ENCODE measurements around the gene MUCL3. TPM values are rescaled to one million over a fixed set of nuclear protein-coding genes. Genes with fewer than 3 reads are reported as not detected.
"Not testable (repeated sequence)": the region's sequence is repeated elsewhere in the genome, so short reads cannot be mapped to it uniquely, and the experiment has no call there.

The MUCL3 gene
- total and polyA plus RNA-seq, 8 donors = 0.04 to 5.6 (median 0.64) TPM; not detected in 4

DNA sequence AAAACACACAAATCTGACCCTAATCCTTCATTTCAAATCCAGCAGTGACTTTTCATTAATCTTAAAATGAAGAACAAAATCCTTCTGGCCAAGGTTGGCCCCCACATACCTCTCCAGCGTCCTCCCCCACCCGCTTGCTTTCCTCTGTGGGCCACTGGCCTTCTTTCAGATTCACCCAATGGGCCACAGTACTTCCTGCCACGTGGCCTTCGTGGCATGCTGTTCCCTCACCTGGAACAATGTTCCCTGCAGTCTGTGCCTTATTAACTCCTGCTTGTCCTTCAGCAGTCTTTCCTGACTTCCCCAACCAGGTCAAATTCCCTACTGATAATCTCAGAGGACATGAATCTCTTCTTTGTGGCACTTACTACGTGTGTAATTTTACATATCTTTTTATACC lies 38.1 kb upstream of the MUCL3 start:
- Histone ChIP-seq H3K4me1 (peaks cover 0 to 4% (median 3%) of the 10 kb centered on the region in 3 donors), H3K27ac (no peak overlapping the region), H3K9me3 (no peaks in the 10 kb centered on the region), H3K36me3 (peaks cover 0 to 20% (median 12%) of the 10 kb centered on the region in 3 donors), H3K27me3 (no peaks in the 10 kb centered on the region), H3K4me3 (no peak overlapping the region)
- TF ChIP-seq, protein P1, sequence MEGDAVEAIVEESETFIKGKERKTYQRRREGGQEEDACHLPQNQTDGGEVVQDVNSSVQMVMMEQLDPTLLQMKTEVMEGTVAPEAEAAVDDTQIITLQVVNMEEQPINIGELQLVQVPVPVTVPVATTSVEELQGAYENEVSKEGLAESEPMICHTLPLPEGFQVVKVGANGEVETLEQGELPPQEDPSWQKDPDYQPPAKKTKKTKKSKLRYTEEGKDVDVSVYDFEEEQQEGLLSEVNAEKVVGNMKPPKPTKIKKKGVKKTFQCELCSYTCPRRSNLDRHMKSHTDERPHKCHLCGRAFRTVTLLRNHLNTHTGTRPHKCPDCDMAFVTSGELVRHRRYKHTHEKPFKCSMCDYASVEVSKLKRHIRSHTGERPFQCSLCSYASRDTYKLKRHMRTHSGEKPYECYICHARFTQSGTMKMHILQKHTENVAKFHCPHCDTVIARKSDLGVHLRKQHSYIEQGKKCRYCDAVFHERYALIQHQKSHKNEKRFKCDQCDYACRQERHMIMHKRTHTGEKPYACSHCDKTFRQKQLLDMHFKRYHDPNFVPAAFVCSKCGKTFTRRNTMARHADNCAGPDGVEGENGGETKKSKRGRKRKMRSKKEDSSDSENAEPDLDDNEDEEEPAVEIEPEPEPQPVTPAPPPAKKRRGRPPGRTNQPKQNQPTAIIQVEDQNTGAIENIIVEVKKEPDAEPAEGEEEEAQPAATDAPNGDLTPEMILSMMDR (IDR thresholded peaks at IDR 0.05) = no peak
- intact Hi-C loops (cut with DNase I) = no loop called here
- WGBS, 2 donors = 38 to 46% methylated on average over 5 of the region's 5 CpGs
- ATAC-seq = no peak
- peak in 1 of 6 donors; percentile 1 for DNase-seq
- FAIRE-seq = no peak

DNA sequence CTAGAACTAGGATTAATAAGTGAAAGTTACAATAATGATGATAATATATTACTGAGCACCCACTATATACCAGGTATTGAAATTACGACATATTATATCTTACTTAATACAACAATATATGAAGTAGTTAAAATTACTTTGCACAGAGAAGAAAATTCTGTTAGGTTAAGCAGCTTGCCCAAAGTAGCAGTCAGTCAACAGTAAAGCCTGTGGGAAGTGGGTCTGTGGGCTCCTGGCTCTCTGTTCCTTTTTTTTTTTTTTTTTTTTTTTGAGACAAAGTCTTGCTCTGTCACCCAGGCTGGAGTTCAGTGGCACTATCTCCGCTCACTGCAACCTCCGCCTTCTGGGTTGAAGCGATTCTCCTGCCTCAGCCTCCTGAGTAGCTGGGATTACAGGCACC lies 37.5 kb upstream of the MUCL3 start:
- no peak for FAIRE-seq

DNA sequence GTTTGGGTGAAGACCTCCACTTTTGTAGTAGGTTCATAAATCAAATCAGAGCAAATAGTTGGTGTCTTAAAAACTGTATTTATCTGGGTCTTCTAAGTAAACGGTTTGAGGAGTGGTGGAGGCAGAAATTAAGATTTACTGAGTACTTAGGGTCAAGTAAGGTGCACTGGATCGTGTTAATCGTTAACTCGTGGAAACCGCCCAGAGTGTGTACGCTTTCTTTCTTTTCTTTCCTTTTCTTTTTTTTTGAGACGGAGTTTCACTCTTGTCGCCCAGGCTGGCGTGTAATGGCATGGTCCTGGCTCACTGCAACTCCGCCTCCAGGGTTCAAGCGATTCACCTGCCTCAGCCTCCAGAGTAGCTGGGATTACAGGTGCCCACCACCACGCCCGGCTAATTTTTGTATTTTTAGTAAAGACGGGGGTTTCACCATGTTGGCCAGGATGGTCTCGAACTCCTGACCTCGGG lies 33.4 kb upstream of the MUCL3 start:
- H3K36me3 ChIP-seq; H3K9me3 ChIP-seq; FAIRE-seq; intact Hi-C loops (cut with DNase I); DNase-seq; H3K27me3 ChIP-seq; H3K4me1 ChIP-seq: not testable (repeated sequence)
- 11 to 12% methylated on average over 16 of the region's 16 CpGs for WGBS, 2 donors
- Histone ChIP-seq H3K27ac (peak overlapping the region in 3 of 4 donors; percentile 34 to 69 (median 37)), H3K4me3 (peak overlapping the region in 3 of 4 donors; percentile 5 to 81 (median 59))
- ATAC-seq = peak; percentile 29 to 51 (median 44)

More for the DNA sequence above, 37.5 kb upstream of the MUCL3 start:
- 84 to 94% methylated on average over 4 of the region's 4 CpGs for WGBS, 2 donors
- DNase-seq (no peak), ATAC-seq (no peak)
- Histone ChIP-seq H3K36me3 (peaks cover 0 to 15% (median 6%) of the 10 kb centered on the region in 3 donors), H3K9me3 (no peaks in the 10 kb centered on the region), H3K27ac (no peak overlapping the region), H3K27me3 (no peaks in the 10 kb centered on the region), H3K4me3 (no peak overlapping the region), H3K4me1 (peaks cover 0 to 4% (median 3%) of the 10 kb centered on the region in 3 donors)
- TF ChIP-seq, protein P1 (IDR thresholded peaks at IDR 0.05) = no peak
- intact Hi-C loops (cut with DNase I) = no loop called here

DNA sequence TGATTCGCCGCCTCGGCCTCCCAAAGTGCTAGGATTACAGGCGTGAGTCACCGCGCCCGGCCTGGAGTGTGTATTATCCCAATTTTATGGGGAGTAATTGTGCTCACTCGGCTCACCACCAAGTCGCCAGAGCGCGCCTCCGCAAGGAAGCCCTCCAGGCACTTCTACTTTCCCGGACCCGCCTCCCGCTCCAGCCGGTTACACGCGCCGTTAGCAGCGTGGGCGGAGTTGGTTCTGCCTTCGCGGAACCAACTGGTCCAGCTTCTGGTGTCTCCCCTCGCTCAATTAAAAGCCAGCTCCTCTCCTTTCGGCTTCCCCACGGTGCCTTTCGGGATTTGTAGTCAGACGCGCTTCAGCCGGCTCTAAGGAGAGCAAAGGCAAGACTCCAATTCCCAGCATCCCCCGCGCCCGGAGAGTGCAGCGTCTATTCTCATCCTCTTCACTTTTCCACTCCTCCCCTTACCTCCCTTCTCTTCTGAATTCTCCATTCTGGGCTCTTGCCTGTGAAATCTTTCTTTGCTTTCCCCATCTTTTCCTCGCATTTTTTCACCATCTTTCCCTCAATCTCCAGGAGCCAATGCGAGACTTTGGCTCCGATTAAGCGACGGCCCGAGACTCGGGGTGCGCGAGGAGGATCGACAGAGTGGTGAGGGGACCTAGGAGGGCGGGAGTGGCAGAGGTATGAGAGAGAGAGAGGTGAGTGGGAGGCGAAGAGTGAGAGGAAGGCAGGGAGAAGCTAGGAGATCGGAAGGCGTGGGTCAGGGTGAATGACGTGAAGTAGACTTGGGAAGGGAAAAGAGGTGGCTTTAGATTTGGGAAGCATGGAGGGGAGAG lies 32.8 kb upstream of the MUCL3 start, which contains the start of gene GTF2H4:
GTF2H4 (plus strand) TSS at position 450 of the 834 bp plus-strand sequence.
- 1% methylated on average over 49 of the region's 49 CpGs for WGBS, 2 donors
- ATAC-seq (peak; percentile 98), FAIRE-seq (peak; percentile 93), DNase-seq (peak; percentile 90 to 97 (median 97))
- Histone ChIP-seq H3K36me3 (peaks cover 0 to 6% (median 5%) of the 10 kb centered on the region in 3 donors), H3K27me3 (no peaks in the 10 kb centered on the region), H3K9me3 (no peaks in the 10 kb centered on the region), H3K4me3 (peak within 1 kb of the TSS; percentile 51 to 81 (median 58)), H3K27ac (peak within 1 kb of the TSS in 3 of 4 donors; percentile 34 to 69 (median 37)), H3K4me1 (peaks cover 5 to 11% (median 9%) of the 10 kb centered on the region in 3 donors)
- TF ChIP-seq, protein P1 (IDR thresholded peaks at IDR 0.05) = no peak
- intact Hi-C loops (cut with DNase I) = no loop called here

DNA sequence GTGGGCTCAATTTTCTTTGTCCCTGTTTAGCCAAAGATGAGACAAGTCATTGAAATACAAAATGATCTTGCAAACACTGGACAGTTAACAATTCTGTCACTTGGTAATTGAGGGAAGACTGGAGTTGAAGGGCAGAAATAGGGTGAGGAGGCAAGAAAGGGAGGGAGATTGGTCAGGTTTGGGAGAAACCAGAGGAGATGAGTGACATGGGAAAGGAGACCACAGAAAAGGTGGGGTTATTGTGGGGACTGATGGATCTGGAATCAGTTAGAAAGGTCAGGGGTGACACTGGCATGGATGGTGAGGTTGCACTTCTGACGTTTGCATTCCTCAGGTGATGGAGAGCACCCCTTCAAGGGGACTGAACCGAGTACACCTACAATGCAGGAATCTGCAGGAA lies 32.1 kb upstream of the MUCL3 start:
- WGBS, 2 donors = 8 to 22% methylated on average over 2 of the region's 2 CpGs
- TF ChIP-seq, protein P1 (IDR thresholded peaks at IDR 0.05) = no peak
- H3K27ac ChIP-seq = no peak overlapping the region
- peaks cover 0 to 6% (median 5%) of the 10 kb centered on the region in 3 donors for H3K36me3 ChIP-seq
- H3K4me1 ChIP-seq = peaks cover 5 to 16% (median 13%) of the 10 kb centered on the region in 3 donors
- H3K4me3 ChIP-seq = peak overlapping the region; percentile 51 to 81 (median 58)
- DNase-seq (no peak), FAIRE-seq (no peak), ATAC-seq (no peak)
- H3K27me3 ChIP-seq = no peaks in the 10 kb centered on the region
- intact Hi-C loops (cut with DNase I) = no loop called here
- no peaks in the 10 kb centered on the region for H3K9me3 ChIP-seq

DNA sequence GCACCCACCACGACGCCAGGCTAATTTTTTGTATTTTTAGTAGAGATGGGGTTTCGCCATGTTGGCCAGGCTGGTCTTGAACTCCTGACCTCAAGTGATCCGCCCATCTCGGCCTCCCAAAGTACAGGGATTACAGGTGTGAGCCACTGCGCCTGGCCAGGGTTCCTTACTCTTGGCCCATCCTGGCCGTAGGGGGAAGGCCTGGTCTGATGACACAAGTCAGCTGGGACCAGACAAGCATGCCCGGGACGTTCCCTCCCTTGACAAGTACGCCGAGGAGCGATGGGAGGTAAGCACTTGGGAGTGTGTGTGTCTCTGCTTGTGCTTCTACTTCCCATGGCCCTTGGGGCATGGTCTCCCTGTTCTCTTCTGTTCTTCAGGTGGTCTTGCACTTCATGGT lies 30.3 kb upstream of the MUCL3 start:
- not testable (repeated sequence) for ATAC-seq, H3K27ac ChIP-seq, FAIRE-seq, H3K9me3 ChIP-seq, H3K4me3 ChIP-seq, H3K36me3 ChIP-seq, H3K27me3 ChIP-seq, DNase-seq
- intact Hi-C loops (cut with DNase I) = loop anchor here in 2 of 3 donors (10.0 kb wide), 2 partner anchors 76 to 164 kb away; no protein-coding TSS in a partner anchor
- peaks cover 5 to 26% (median 20%) of the 10 kb centered on the region in 3 donors for H3K4me1 ChIP-seq
- WGBS, 2 donors = 87 to 96% methylated on average over 12 of the region's 12 CpGs
